HG02759 (cell line): ENCODE data around the gene FAM90A1.
"Not testable (repeated sequence)": the region's sequence is repeated elsewhere in the genome, so short reads cannot be mapped to it uniquely, and the experiment has no call there.

ENCODE experiments used
- ATAC-seq: cut with Tn5 transposase; IDR thresholded peaks from one replicate; pipeline ENCODE4 v1.9.1; 2021; ENCODE audit warnings: mild to moderate bottlenecking, moderate library complexity; ENCODE audit not compliant: unreplicated experiment

Gene FAM90A1

GRCh38 chr12:8179989-8180585, 47.3 kb downstream of the FAM90A1 start:
- ATAC-seq, result not testable (repeated sequence)

DNA sequence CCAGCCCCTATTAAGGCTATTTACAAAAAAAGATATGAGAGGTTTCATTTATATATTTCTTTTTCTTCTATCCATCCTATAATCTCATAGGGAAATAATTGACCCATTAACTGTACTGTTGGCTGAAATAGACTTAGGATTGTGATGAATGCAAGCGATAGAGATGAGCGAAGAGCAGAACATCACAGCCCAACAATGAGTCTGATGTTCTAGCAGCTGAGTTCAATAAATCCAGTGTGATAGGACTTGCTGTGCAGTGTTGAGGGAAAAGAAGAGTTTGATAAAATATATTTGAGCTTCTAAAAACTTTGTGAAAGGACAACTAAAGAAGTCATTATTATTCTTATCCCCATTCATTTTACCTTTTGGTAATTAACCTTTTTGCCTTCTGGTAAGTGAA, 54.5 kb downstream of the FAM90A1 start:
- not testable (repeated sequence) for ATAC-seq
